OCI-LY1 (cell line): Measurements from ENCODE around the gene SMG5.

Experiments
- H2AFZ ChIP-seq: fragments of 200-600 bp; sonication (generic), shearing (Covaris generic); 2 replicates; pipeline ENCODE4 v1.6.0; 2014; ENCODE audit warnings: antibody characterized with exemption, mild to moderate bottlenecking, low read length
- H3F3A ChIP-seq: fragments of 200-600 bp; sonication (generic), shearing (Covaris generic); 2 replicates; pipeline ENCODE4 v1.6.0; 2014; ENCODE audit warnings: mild to moderate bottlenecking, antibody characterized with exemption, low read length, moderate library complexity; ENCODE audit not compliant: insufficient read depth
- H3K27ac ChIP-seq: fragments of 200-600 bp; sonication (generic); 2 replicates; pipeline ENCODE4 v1.5.1; 2014; ENCODE audit warnings: low read length, mixed run types, mild to moderate bottlenecking, low read depth; ENCODE audit not compliant: poor library complexity, severe bottlenecking
- H3K27me3 ChIP-seq: fragments of 200-600 bp; sonication (generic); 2 replicates; pipeline ENCODE4 v1.6.0; 2014; ENCODE audit warnings: antibody characterized with exemption, mild to moderate bottlenecking, low read length, moderate library complexity; ENCODE audit not compliant: insufficient read depth
- H3K36me3 ChIP-seq: fragments of 200-600 bp; sonication (generic); 2 replicates; pipeline ENCODE4 v1.6.1; 2014; ENCODE audit warnings: mild to moderate bottlenecking, antibody characterized with exemption, low read length, moderate library complexity, mixed read lengths; ENCODE audit not compliant: insufficient read depth
- H3K4me1 ChIP-seq: fragments of 200-600 bp; sonication (generic); 2 replicates; pipeline ENCODE4 v1.5.1; 2014; ENCODE audit warnings: mild to moderate bottlenecking, low read length, moderate library complexity; ENCODE audit not compliant: insufficient read depth, severe bottlenecking
- H3K4me2 ChIP-seq: fragments of 200-600 bp; sonication (generic), shearing (Covaris generic); 2 replicates; pipeline ENCODE4 v1.6.1; 2014; ENCODE audit warnings: low read length
- H3K4me3 ChIP-seq: fragments of 200-600 bp; sonication (generic); 2 replicates; pipeline ENCODE4 v1.5.1; 2014; ENCODE audit warnings: low read length, low read depth, mild to moderate bottlenecking, mixed read lengths; ENCODE audit not compliant: poor library complexity, severe bottlenecking
- H3K79me2 ChIP-seq: fragments of 200-600 bp; shearing (Covaris generic); 2 replicates; pipeline ENCODE4 v1.6.1; 2016; ENCODE audit warnings: mixed run types, low read length, mixed read lengths; ENCODE audit not compliant: insufficient read depth
- H3K9ac ChIP-seq: fragments of 200-600 bp; sonication (generic), shearing (Covaris generic); 2 replicates; pipeline ENCODE4 v1.6.1; 2014; ENCODE audit warnings: mild to moderate bottlenecking, low read length, mixed read lengths
- H3K9me2 ChIP-seq: fragments of 200-600 bp; sonication (generic), shearing (Covaris generic); 2 replicates; pipeline ENCODE4 v1.6.1; 2014; ENCODE audit warnings: low read depth, mild to moderate bottlenecking, low read length, mixed read lengths
- H3K9me3 ChIP-seq: fragments of 200-600 bp; shearing (Covaris generic); 2 replicates; pipeline ENCODE4 v1.6.1; 2014; ENCODE audit warnings: low read length, mixed read lengths
- H4K20me1 ChIP-seq: fragments of 200-600 bp; sonication (generic), shearing (Covaris generic); 2 replicates; pipeline ENCODE4 v1.6.0; 2016; ENCODE audit warnings: mild to moderate bottlenecking, low read length; ENCODE audit not compliant: insufficient read depth
- EZH2 ChIP-seq: fragments of 200-600 bp; sonication (generic), shearing (Covaris generic); IDR thresholded peaks from 2 replicates; pipeline ENCODE4 v1.8.0; 2017; ENCODE audit warnings: borderline replicate concordance, mixed run types, mild to moderate bottlenecking, antibody characterized with exemption, low read length, moderate library complexity, mixed read lengths
- TF ChIP-seq, protein P1 (sequence below): fragments of 200-600 bp; sonication (generic), shearing (Covaris generic); IDR thresholded peaks from 2 replicates; pipeline ENCODE4 v1.5.1; 2017; ENCODE audit warnings: mild to moderate bottlenecking, antibody characterized with exemption, low read length, moderate library complexity, mixed read lengths

Gene SMG5

DNA sequence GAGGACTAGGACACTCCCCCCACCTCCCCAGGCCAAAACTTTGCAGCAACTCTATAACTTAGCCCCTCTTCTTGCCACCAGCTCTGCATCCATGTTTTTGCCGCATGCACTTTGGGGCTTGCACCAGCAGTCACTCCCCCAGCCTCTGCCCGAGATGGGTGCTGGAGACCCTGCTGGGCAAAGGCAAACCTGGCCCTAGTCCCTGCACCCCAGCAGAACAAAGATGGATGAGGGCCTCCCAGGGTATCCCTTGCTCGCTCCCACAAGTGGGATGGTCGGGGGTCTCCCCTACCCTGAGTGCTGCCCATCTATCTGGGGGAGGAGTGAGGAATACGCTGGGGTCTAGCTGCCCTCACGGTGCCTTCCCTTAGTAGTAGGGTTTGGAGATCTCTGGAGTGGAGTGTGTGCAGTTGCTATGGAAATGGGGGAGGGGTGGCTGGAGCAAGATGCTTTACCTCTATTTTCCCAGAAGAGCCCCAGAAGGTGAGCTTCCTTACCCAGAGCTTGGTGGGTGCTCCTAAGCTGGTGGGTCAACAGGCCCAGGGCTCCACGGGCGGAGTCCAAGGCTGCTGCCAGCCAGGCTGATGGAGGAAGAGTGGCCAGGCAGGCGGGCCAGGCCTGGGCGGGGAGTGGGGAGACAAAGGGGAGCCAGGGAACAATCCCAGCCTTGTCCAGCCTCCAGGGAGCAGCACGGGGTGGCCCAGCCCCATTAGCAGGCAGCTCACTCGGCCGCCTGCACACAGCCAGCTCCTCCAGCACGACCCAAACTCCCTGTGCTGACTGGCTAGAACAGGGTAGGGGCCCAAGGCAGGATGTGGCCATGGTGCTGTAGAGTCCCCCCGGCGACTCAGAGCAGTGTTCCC, 34.9 kb downstream of the SMG5 start, which contains the start of gene PAQR6:
Gene PAQR6, minus strand, starts transcription at position 597 of the 863 bp plus-strand sequence. CDS start 1,325 bp downstream, outside the sequence.
- H3K27ac ChIP-seq, result no peak within 1 kb of the TSS
- no peaks in the 10 kb centered on the region for H3F3A ChIP-seq
- H3K4me2 ChIP-seq, result no peak within 1 kb of the TSS
- peaks cover 44% of the 10 kb centered on the region for H3K36me3 ChIP-seq
- H3K27me3 ChIP-seq, result 0 out of 2 replicates have a peak, but pooled peaks cover 5% of the 10 kb centered on the region
- no peak within 1 kb of the TSS for H3K9ac ChIP-seq
- no peak within 1 kb of the TSS for H2AFZ ChIP-seq
- H4K20me1 ChIP-seq, result no peaks in the 10 kb centered on the region
- H3K4me3 ChIP-seq, result no peak within 1 kb of the TSS
- no peak for TF ChIP-seq EZH2
- TF ChIP-seq, protein P1, sequence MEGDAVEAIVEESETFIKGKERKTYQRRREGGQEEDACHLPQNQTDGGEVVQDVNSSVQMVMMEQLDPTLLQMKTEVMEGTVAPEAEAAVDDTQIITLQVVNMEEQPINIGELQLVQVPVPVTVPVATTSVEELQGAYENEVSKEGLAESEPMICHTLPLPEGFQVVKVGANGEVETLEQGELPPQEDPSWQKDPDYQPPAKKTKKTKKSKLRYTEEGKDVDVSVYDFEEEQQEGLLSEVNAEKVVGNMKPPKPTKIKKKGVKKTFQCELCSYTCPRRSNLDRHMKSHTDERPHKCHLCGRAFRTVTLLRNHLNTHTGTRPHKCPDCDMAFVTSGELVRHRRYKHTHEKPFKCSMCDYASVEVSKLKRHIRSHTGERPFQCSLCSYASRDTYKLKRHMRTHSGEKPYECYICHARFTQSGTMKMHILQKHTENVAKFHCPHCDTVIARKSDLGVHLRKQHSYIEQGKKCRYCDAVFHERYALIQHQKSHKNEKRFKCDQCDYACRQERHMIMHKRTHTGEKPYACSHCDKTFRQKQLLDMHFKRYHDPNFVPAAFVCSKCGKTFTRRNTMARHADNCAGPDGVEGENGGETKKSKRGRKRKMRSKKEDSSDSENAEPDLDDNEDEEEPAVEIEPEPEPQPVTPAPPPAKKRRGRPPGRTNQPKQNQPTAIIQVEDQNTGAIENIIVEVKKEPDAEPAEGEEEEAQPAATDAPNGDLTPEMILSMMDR, result no peak
- H3K4me1 ChIP-seq, result peaks cover 10% of the 10 kb centered on the region
- H3K9me2 ChIP-seq, result no peaks in the 10 kb centered on the region
- H3K9me3 ChIP-seq, result no peaks in the 10 kb centered on the region
- no peaks in the 10 kb centered on the region for H3K79me2 ChIP-seq

GRCh38 chr1:156246781-156247459, 35.7 kb downstream of the SMG5 start:
- Histone ChIP-seq H3K79me2 (no peaks in the 10 kb centered on the region), H3K4me3 (no peak overlapping the region), H4K20me1 (no peaks in the 10 kb centered on the region), H2AFZ (no peak overlapping the region), H3K27ac (no peak overlapping the region), H3K9me2 (no peaks in the 10 kb centered on the region), H3K9ac (no peak overlapping the region), H3F3A (no peaks in the 10 kb centered on the region), H3K4me1 (peaks cover 10% of the 10 kb centered on the region), H3K36me3 (peaks cover 37% of the 10 kb centered on the region), H3K27me3 (0 out of 2 replicates have a peak, but pooled peaks cover 5% of the 10 kb centered on the region), H3K9me3 (no peaks in the 10 kb centered on the region), H3K4me2 (no peak overlapping the region)
- TF ChIP-seq, protein P1, result no peak
- TF ChIP-seq EZH2, result no peak

GRCh38 chr1:156246241-156246780, 36.3 kb downstream of the SMG5 start:
- no peak overlapping the region for H3K27ac ChIP-seq
- no peak overlapping the region for H2AFZ ChIP-seq
- peaks cover 10% of the 10 kb centered on the region for H3K4me1 ChIP-seq
- H3K27me3 ChIP-seq, result 0 out of 2 replicates have a peak, but pooled peaks cover 5% of the 10 kb centered on the region
- H4K20me1 ChIP-seq, result no peaks in the 10 kb centered on the region
- peak overlapping the region; percentile 60 for H3K4me2 ChIP-seq
- H3K9ac ChIP-seq, result peak overlapping the region; percentile 5; the same call in 1 of the 2 replicates
- H3K9me2 ChIP-seq, result no peaks in the 10 kb centered on the region
- H3K9me3 ChIP-seq, result no peaks in the 10 kb centered on the region
- peak overlapping the region; percentile 42 for H3K4me3 ChIP-seq
- no peak for TF ChIP-seq EZH2
- TF ChIP-seq, protein P1, result no peak
- H3K79me2 ChIP-seq, result no peaks in the 10 kb centered on the region
- H3K36me3 ChIP-seq, result peaks cover 31% of the 10 kb centered on the region
- H3F3A ChIP-seq, result no peaks in the 10 kb centered on the region
